SU-DHL-6 (cell line): ENCODE data around the gene CDC42EP1.

Experiments used
- EZH2phosphoT487 ChIP-seq: fragments of 200-600 bp; sonication (generic), shearing (Covaris generic); conservative IDR thresholded peaks from 2 replicates; pipeline ENCODE4 v1.6.1; 2018; ENCODE audit warnings: mild to moderate bottlenecking, antibody characterized with exemption, low read length, moderate library complexity, mixed read lengths
- TF ChIP-seq, protein P1 (sequence below): fragments of 200-600 bp; sonication (generic); IDR thresholded peaks from one replicate; pipeline ENCODE4 v1.5.1; 2017; ENCODE audit warnings: antibody characterized with exemption, mild to moderate bottlenecking, low read length, moderate library complexity; ENCODE audit not compliant: insufficient read depth, poor library complexity, severe bottlenecking

- TF ChIP-seq, protein P1, sequence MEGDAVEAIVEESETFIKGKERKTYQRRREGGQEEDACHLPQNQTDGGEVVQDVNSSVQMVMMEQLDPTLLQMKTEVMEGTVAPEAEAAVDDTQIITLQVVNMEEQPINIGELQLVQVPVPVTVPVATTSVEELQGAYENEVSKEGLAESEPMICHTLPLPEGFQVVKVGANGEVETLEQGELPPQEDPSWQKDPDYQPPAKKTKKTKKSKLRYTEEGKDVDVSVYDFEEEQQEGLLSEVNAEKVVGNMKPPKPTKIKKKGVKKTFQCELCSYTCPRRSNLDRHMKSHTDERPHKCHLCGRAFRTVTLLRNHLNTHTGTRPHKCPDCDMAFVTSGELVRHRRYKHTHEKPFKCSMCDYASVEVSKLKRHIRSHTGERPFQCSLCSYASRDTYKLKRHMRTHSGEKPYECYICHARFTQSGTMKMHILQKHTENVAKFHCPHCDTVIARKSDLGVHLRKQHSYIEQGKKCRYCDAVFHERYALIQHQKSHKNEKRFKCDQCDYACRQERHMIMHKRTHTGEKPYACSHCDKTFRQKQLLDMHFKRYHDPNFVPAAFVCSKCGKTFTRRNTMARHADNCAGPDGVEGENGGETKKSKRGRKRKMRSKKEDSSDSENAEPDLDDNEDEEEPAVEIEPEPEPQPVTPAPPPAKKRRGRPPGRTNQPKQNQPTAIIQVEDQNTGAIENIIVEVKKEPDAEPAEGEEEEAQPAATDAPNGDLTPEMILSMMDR = no peak
- TF ChIP-seq EZH2phosphoT487 = no peak
These were observed 7.7 kb downstream of the CDC42EP1 start for GRCh38 chr22:37568012-37568411.
